CD4-positive, CD25-positive, alpha-beta regulatory T cell (primary cell): ENCODE results near the gene FHL2. TPM values are rescaled to one million over a fixed set of nuclear protein-coding genes. Genes with fewer than 3 reads are reported as not detected.

Experiments used
- ATAC-seq, 2 donors: fragments of 150-1000 bp; cut with Tn5 transposase; one replicate each; pipeline ENCODE4 v1.10.0; 2021; ENCODE audit warnings: low read depth in 2 of 2, moderate number of reproducible peaks in 2 of 2, moderate library complexity in 1 of 2
- DNase-seq, 3 donors: peaks; one replicate each; pipeline versions ENCODE4 v3.0.0 to v3.0.0-alpha.2; 2012 to 2022; ENCODE audit warnings: mixed read lengths in 1 of 3
- H3K27ac ChIP-seq: one replicate; pipeline ENCODE4 v1.7.0; 2013; ENCODE audit warnings: mild to moderate bottlenecking, low read length; ENCODE audit not compliant: insufficient read depth, poor library complexity, severe bottlenecking
- H3K27me3 ChIP-seq: one replicate; pipeline ENCODE4 v1.7.0; 2013; ENCODE audit warnings: low read length; ENCODE audit not compliant: control insufficient read depth, insufficient read depth
- H3K36me3 ChIP-seq: one replicate; pipeline ENCODE4 v1.7.0; 2013; ENCODE audit warnings: mild to moderate bottlenecking, low read length, moderate library complexity; ENCODE audit not compliant: control insufficient read depth, insufficient read depth
- H3K4me1 ChIP-seq: 2 replicates; pipeline ENCODE4 v1.7.0; 2013; ENCODE audit warnings: mild to moderate bottlenecking, low read length; ENCODE audit not compliant: insufficient read depth, control insufficient read depth, poor library complexity, severe bottlenecking
- H3K4me3 ChIP-seq: one replicate; pipeline ENCODE4 v1.7.0; 2013; ENCODE audit warnings: low read depth, mild to moderate bottlenecking, low read length, moderate library complexity
- H3K9me3 ChIP-seq, 2 experiments: 1 replicate in 1 of 2; 2 replicates in 1 of 2; pipeline ENCODE4 v1.7.0; 2013; ENCODE audit warnings: low read length in 2 of 2, mild to moderate bottlenecking in 1 of 2, moderate library complexity in 1 of 2; ENCODE audit not compliant: control insufficient read depth in 2 of 2
- H3K27ac Mint-ChIP-seq, 3 donors: one replicate each; pipeline ENCODE4 v1.8.0; 2020 to 2022; ENCODE audit warnings: mild to moderate bottlenecking in 3 of 3, mixed read lengths in 3 of 3, moderate library complexity in 2 of 3
- H3K27me3 Mint-ChIP-seq: one replicate; pipeline ENCODE4 v1.8.0; 2022; ENCODE audit warnings: mild to moderate bottlenecking, mixed read lengths
- H3K36me3 Mint-ChIP-seq: one replicate; pipeline ENCODE4 v1.8.0; 2020; ENCODE audit warnings: mixed read lengths
- H3K4me1 Mint-ChIP-seq, 4 donors: one replicate each; pipeline ENCODE4 v1.8.0; 2020 to 2022; ENCODE audit warnings: mixed read lengths in 4 of 4, mild to moderate bottlenecking in 1 of 4
- H3K4me3 Mint-ChIP-seq, 4 donors: one replicate each; pipeline ENCODE4 v1.8.0; 2020 to 2022; ENCODE audit warnings: mild to moderate bottlenecking in 4 of 4, mixed read lengths in 4 of 4, moderate library complexity in 3 of 4
- H3K9me3 Mint-ChIP-seq, 7 donors: one replicate each; pipeline ENCODE4 v1.8.0; 2020 to 2022; ENCODE audit warnings: mixed read lengths in 7 of 7, mild to moderate bottlenecking in 3 of 7, moderate library complexity in 2 of 7
- polyA plus RNA-seq, 4 donors: library from polyadenylated mRNA; unstranded; fragments of 300-500 nt; fragmentation: Illumina TruSeq; gene quantifications; one replicate each; pipeline ENCODE4 v1.2.3, GENCODE V29; 2021
- total RNA-seq: library from RNA; stranded (reverse); gene quantifications from one replicate; pipeline ENCODE4 v1.2.3, GENCODE V29; 2022

Gene FHL2
- total and polyA plus RNA-seq, 5 donors from 2014 or later, result 0.57 to 2.0 (median 1.1) TPM

- Histone ChIP-seq H3K4me1 (peaks cover 3% of the 10 kb centered on the region), H3K36me3 (no peaks in the 10 kb centered on the region), H3K9me3 (no peaks in the 10 kb centered on the region), H3K4me3 (no peak overlapping the region), H3K27ac (no peak overlapping the region), H3K27me3 (no peaks in the 10 kb centered on the region)
- Mint-ChIP-seq H3K36me3 (peaks cover 17% of the 10 kb centered on the region), H3K9me3 (no peaks in the 10 kb centered on the region), H3K27me3 (no peaks in the 10 kb centered on the region), H3K4me1 (peaks cover 4 to 40% (median 23%) of the 10 kb centered on the region in 4 donors), H3K27ac (no peak overlapping the region), H3K4me3 (no peak overlapping the region)
- DNase-seq (no peak), ATAC-seq (no peak)
Measured at GRCh38 chr2:105315314-105315713, 83.5 kb downstream of the FHL2 start.

- peaks cover 5 to 35% (median 19%) of the 10 kb centered on the region in 4 donors for H3K4me1 Mint-ChIP-seq
Measured at GRCh38 chr2:105313877-105314276, 85.0 kb downstream of the FHL2 start.

More at GRCh38 chr2:105313877-105314276, 85.0 kb downstream of the FHL2 start:
- Histone ChIP-seq H3K27ac (no peak overlapping the region), H3K9me3 (no peaks in the 10 kb centered on the region), H3K36me3 (peaks cover under 1% of the 10 kb centered on the region), H3K4me3 (no peak overlapping the region), H3K27me3 (no peaks in the 10 kb centered on the region), H3K4me1 (peaks cover 3% of the 10 kb centered on the region)
- H3K9me3 Mint-ChIP-seq, result no peaks in the 10 kb centered on the region
- DNase-seq (no peak), ATAC-seq (no peak)
- no peak overlapping the region for H3K27ac Mint-ChIP-seq
- peaks cover 21% of the 10 kb centered on the region for H3K36me3 Mint-ChIP-seq
- H3K4me3 Mint-ChIP-seq, result no peak overlapping the region
- no peaks in the 10 kb centered on the region for H3K27me3 Mint-ChIP-seq

Other genes starting within 250 kb of the FHL2 start
- gene GPR45, start 157.3 kb downstream of the FHL2 start, total RNA-seq, result not detected
- gene GPR45, start 157.3 kb downstream of the FHL2 start, polyA plus RNA-seq, result not detected
- gene TGFBRAP1, start 69.3 kb downstream of the FHL2 start, total RNA-seq, result 21.0 TPM
- gene TGFBRAP1, start 69.3 kb downstream of the FHL2 start, polyA plus RNA-seq, result 10 to 100 TPM; 13.9 to 20.0 (median 16.5) TPM
- 19.5 TPM for gene C2orf49, start 61.5 kb downstream of the FHL2 start, total RNA-seq
- 10 to 100 TPM; 11.0 to 13.4 (median 11.4) TPM for gene C2orf49, start 61.5 kb downstream of the FHL2 start, polyA plus RNA-seq